Measurements from ENCODE around the gene CDIPT.
"Not testable (repeated sequence)": the region's sequence is repeated elsewhere in the genome, so short reads cannot be mapped to it uniquely, and the experiment has no call there.

CDIPT gene

GRCh38 chr16:29840240-29840639 is 22.8 kb downstream of the CDIPT start:
- DNase-seq (ENCODE audit: extremely low spot score) = no peak
- no peak for TF ChIP-seq CTCF (IDR thresholded peaks at IDR 0.05; ENCODE audit: control extremely low read depth, extremely low read depth, low read depth, missing control alignments)
- POLR2A ChIA-PET = no interaction called here
- CTCF ChIA-PET = interaction anchor here (1.2 to 2.6 kb wide), 2 partner anchors 8 to 50 kb away, joined by 3 to 14 read pairs; partner anchors contain the start of gene KIF22

GRCh38 chr16:29839822-29840221 is 23.2 kb downstream of the CDIPT start:
- ChIA-PET POLR2A (no interaction called here), CTCF (interaction anchor here (1.2 to 2.6 kb wide), 2 partner anchors 9 to 50 kb away, joined by 3 to 14 read pairs; partner anchors contain the start of gene KIF22)
- no peak for TF ChIP-seq CTCF (IDR thresholded peaks at IDR 0.05; ENCODE audit: control extremely low read depth, extremely low read depth, low read depth, missing control alignments)
- no peak for DNase-seq (ENCODE audit: extremely low spot score)

- ChIA-PET CTCF (interaction anchor here (0.8 to 2.6 kb wide), 3 partner anchors 11 to 146 kb away, joined by 3 to 14 read pairs (median 3); no protein-coding TSS in a partner anchor), POLR2A (no interaction called here)
- no peak for DNase-seq (ENCODE audit: extremely low spot score)
- TF ChIP-seq CTCF (IDR thresholded peaks at IDR 0.05; ENCODE audit: control extremely low read depth, extremely low read depth, low read depth, missing control alignments) = no peak
Observed at GRCh38 chr16:29837841-29838240, 25.2 kb downstream of the CDIPT start.

- TF ChIP-seq CTCF (IDR thresholded peaks at IDR 0.05; ENCODE audit: control extremely low read depth, extremely low read depth, low read depth, missing control alignments) = no peak
- CTCF ChIA-PET = no interaction called here
- DNase-seq (ENCODE audit: extremely low spot score) = no peak
- POLR2A ChIA-PET = no interaction called here
Observed at GRCh38 chr16:29836623-29837022, 26.4 kb downstream of the CDIPT start.

- POLR2A ChIA-PET = no interaction called here
- no peak for DNase-seq (ENCODE audit: extremely low spot score)
- no peak for TF ChIP-seq CTCF (IDR thresholded peaks at IDR 0.05; ENCODE audit: control extremely low read depth, extremely low read depth, low read depth, missing control alignments)
- CTCF ChIA-PET = interaction anchor here (1.7 kb wide), 1 partner anchor 8 kb away, joined by 5 read pairs; no protein-coding TSS in a partner anchor
Observed at GRCh38 chr16:29835926-29836325, 27.1 kb downstream of the CDIPT start.

GRCh38 chr16:29834079-29834478 is 28.9 kb downstream of the CDIPT start:
- ChIA-PET CTCF (interaction anchor here (1.6 to 1.7 kb wide), 2 partner anchors 10 to 15 kb away, joined by 5 to 6 read pairs; no protein-coding TSS in a partner anchor), POLR2A (no interaction called here)
- no peak for DNase-seq (ENCODE audit: extremely low spot score)
- no peak for TF ChIP-seq CTCF (IDR thresholded peaks at IDR 0.05; ENCODE audit: control extremely low read depth, extremely low read depth, low read depth, missing control alignments)

- DNase-seq (ENCODE audit: extremely low spot score); POLR2A ChIA-PET: not testable (repeated sequence)
- CTCF ChIA-PET = interaction anchor here (1.5 to 1.8 kb wide), 2 partner anchors 15 to 16 kb away, joined by 3 to 13 read pairs; no protein-coding TSS in a partner anchor
Observed at GRCh38 chr16:29833219-29833618, 29.8 kb downstream of the CDIPT start.

All from GM10248 (cell line).